Adrenal gland (tissue), 5 donors: ENCODE measurements around the gene CACHD1.

Source experiments
- CTCF ChIP-seq, 6 experiments: fragments of 450-650 bp in 4 of 6; fragments of 200-600 bp in 2 of 6; sonication (generic) in 1 of 6; IDR thresholded peaks; 1 replicate in 5 of 6; 2 replicates in 1 of 6; pipeline versions ENCODE4 v1.5.1 to v1.8.0; 2016 to 2021; ENCODE audit warnings: antibody characterized with exemption in 6 of 6, mild to moderate bottlenecking in 2 of 6, moderate library complexity in 1 of 6
- POLR2A ChIP-seq, 2 donors: fragments of 450-650 bp; IDR thresholded peaks; one replicate each; pipeline ENCODE4 v1.6.1; 2017; ENCODE audit warnings: antibody characterized with exemption in 2 of 2, mild to moderate bottlenecking in 2 of 2, moderate library complexity in 1 of 2
- donor health status: DM: no; HTN: no; CAD: no.

GRCh38 chr1:64433308-64433707 lies 36.6 kb upstream of the CACHD1 start:
- TF ChIP-seq CTCF (IDR thresholded peaks at IDR 0.05) (no peak), POLR2A (IDR thresholded peaks at IDR 0.05) (no peak)
